Measurements from ENCODE around the gene PCYT2. TPM values are rescaled to one million over a fixed set of nuclear protein-coding genes. Genes with fewer than 3 reads are reported as not detected.
"Not testable (repeated sequence)": the region's sequence is repeated elsewhere in the genome, so short reads cannot be mapped to it uniquely, and the experiment has no call there.

PCYT2 gene
- polyA plus RNA-seq, 3 donors from 2014 or later: 44.7 to 59.6 (median 49.5) TPM

GRCh38 chr17:81927152-81927652, 16.0 kb upstream of the PCYT2 start:
- peak overlapping the region in 4 of 5 donors; percentile 65 to 73 (median 70) for H3K4me3 Mint-ChIP-seq
- no peaks in the 10 kb centered on the region for H3K36me3 Mint-ChIP-seq
- H3K9me3 Mint-ChIP-seq: no peaks in the 10 kb centered on the region
- peaks cover 3 to 12% (median 6%) of the 10 kb centered on the region in 3 donors for H3K27me3 Mint-ChIP-seq (ENCODE audit: low read depth in 3 of 3)
- DNase-seq: peak in 2 of 3 donors; percentile 10 to 26
- H3K4me1 Mint-ChIP-seq: peaks cover 7 to 12% of the 10 kb centered on the region in 2 donors
- H3K27ac Mint-ChIP-seq: no peak overlapping the region

GRCh38 chr17:81926451-81927151, 15.4 kb upstream of the PCYT2 start:
- peak overlapping the region; percentile 64 to 81 (median 69) for H3K4me3 Mint-ChIP-seq
- H3K27me3 Mint-ChIP-seq (ENCODE audit: low read depth in 3 of 3): peaks cover 3 to 14% (median 6%) of the 10 kb centered on the region in 3 donors
- H3K27ac Mint-ChIP-seq: peak overlapping the region in 4 of 6 donors; percentile 40 to 60 (median 52)
- H3K4me1 Mint-ChIP-seq: peaks cover 7 to 12% of the 10 kb centered on the region in 2 donors
- H3K9me3 Mint-ChIP-seq: no peaks in the 10 kb centered on the region
- DNase-seq: peak in 1 of 3 donors; percentile 9
- H3K36me3 Mint-ChIP-seq: no peaks in the 10 kb centered on the region

- no peak for DNase-seq
- Mint-ChIP-seq H3K4me1 (peaks cover 7 to 12% of the 10 kb centered on the region in 2 donors), H3K27ac (peak overlapping the region in 4 of 6 donors; percentile 26 to 60 (median 52)), H3K36me3 (no peaks in the 10 kb centered on the region), H3K9me3 (no peaks in the 10 kb centered on the region), H3K27me3 (ENCODE audit: low read depth in 3 of 3) (peaks cover 3 to 14% (median 6%) of the 10 kb centered on the region in 3 donors), H3K4me3 (peak overlapping the region; percentile 64 to 81 (median 69))
Measured at GRCh38 chr17:81925860-81926450, 14.8 kb upstream of the PCYT2 start.

DNA sequence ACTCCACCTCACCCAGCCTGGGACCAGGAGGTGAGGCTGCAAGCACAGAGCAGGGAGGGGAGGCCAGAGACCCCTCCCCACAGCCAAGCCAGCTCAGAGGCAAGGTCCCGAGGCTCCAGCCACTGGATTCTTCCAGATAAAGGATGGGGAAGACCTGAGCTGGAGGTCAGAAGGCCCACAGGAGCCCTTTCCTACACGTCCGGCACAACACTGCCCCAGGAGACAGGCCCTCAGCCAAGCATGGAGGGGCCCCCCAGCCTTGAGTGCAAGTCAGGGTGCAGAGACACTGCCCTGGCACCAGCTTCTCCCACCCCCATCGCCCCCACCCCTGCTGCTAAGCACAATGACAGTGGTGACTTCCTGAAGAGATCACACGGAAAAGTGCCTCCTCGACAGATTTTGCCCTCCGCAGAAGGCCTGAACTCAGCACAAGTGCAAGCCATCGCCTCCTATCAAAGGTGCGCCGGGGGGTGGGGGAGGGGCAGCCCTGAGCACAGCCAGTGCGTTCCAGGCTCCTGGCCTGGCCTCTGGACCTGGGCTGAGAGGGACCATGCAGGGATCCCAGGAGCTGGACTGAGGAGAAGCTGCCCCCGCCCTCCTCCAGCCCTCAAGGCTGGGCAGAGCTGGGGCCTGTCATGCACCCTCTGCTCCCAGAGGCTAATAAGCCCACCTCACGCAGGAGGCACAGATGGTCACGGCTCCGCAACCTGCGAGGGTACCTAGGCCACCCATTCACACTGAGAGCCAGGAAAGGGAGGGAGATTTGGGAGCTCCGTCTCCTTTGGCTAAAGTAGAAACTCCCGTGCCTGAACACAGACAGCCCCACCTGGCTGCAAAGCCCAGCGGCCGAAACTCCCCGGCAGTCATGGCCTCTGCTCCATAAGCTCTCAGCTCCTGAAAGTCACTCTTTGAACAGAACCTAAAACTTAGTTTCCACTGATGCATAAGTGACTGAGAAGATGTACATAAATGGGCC, 13.6 kb upstream of the PCYT2 start:
- Mint-ChIP-seq H3K27ac (no peak overlapping the region), H3K9me3 (no peaks in the 10 kb centered on the region), H3K4me1 (peaks cover 7 to 12% of the 10 kb centered on the region in 2 donors), H3K4me3 (peak overlapping the region in 4 of 5 donors; percentile 9 to 81 (median 42)), H3K36me3 (no peaks in the 10 kb centered on the region), H3K27me3 (ENCODE audit: low read depth in 3 of 3) (peaks cover 2 to 14% (median 3%) of the 10 kb centered on the region in 3 donors)
- no peak for DNase-seq

DNA sequence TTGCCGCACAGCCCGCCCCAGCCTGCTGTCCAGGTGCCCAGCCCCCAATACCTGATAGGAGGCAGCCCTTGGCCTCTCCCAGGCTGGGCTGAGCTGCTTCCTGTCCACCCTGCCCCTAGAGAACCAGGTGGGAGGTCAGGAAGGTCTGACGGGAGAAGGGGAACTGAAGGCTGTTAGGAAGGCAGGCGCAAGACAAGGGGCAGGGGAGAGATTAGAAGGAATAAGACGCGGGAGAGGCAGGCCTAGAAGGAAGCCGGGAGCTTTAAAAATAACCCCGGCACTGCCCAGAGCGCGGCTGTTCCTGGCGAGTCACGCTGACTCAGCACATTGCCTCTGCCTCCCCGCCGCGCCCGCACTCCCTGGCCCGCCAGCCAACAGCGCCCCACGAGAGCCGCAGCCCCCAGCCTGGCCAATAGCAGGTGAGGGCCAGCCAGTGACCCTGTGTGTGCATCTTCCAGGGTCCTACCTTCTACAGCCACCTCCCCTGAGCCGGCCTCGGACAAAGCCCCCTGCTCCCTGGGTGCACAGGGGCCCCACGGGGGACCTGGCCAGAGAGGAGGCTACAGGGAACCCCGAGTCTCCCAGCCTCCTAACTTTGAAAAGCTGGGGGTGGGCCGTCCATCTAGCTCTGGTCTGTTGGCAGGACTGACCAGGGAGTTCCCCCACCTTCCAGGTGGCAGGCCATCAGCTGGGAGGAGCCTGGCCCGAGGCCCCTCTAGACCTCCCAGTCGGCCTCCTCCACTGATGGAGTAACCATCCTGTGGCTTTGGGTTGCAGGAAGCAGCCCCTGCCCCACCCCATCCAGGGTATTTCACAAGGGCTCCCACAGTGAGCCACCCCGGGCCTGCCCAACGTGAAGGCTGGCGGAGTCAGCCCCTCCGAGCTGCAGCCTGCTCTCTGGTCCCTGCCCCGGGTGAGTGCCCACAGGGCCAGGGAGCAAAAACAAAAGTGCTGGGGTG, 12.4 kb upstream of the PCYT2 start:
- Mint-ChIP-seq H3K9me3 (no peaks in the 10 kb centered on the region), H3K4me3 (no peak overlapping the region), H3K27ac (no peak overlapping the region), H3K36me3 (no peaks in the 10 kb centered on the region), H3K4me1 (peaks cover 7 to 16% of the 10 kb centered on the region in 2 donors), H3K27me3 (ENCODE audit: low read depth in 3 of 3) (peaks cover 2 to 14% (median 6%) of the 10 kb centered on the region in 3 donors)
- no peak for DNase-seq

DNA sequence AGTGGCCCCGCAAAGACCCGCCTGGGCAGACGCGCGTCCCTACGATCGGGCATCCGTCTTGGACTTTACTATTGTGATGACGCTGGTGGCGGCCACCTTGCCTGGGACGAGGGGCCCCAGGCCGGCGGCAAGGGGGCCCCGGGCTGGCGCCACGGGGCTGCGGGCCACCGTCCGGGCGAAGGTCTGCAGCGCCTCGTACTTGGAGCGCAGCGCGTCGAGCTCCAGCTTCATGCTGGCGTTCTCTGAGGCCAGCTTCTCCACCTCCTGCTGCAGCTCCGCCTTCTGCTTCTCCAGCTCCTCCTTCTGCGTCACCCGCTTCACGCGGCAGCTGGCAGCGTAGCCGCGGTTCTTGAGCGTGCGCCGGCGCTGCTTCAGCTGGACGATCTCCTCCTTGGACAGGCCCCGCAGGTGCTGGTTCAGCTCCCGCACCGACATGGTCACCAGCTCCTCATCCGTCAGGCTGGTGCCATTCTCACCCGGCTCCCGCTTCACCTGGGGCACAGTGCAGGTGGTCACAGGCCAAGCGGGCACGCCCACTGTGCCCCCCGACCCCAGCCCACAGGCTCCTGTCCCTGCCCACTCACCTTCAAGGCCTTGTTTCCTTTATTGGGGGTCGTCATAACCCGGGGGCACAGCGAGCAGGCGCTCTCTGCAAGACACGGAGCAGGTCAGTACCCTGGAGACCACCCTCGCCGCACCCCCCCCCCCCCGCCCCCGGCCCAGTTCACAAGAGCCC, 11.5 kb upstream of the PCYT2 start:
- H3K36me3 Mint-ChIP-seq: no peaks in the 10 kb centered on the region
- no peak overlapping the region for H3K4me3 Mint-ChIP-seq
- peaks cover 5 to 16% (median 6%) of the 10 kb centered on the region in 3 donors for H3K27me3 Mint-ChIP-seq (ENCODE audit: low read depth in 3 of 3)
- no peaks in the 10 kb centered on the region for H3K9me3 Mint-ChIP-seq
- DNase-seq: no peak
- no peak overlapping the region for H3K27ac Mint-ChIP-seq
- peaks cover 13 to 21% of the 10 kb centered on the region in 2 donors for H3K4me1 Mint-ChIP-seq

DNA sequence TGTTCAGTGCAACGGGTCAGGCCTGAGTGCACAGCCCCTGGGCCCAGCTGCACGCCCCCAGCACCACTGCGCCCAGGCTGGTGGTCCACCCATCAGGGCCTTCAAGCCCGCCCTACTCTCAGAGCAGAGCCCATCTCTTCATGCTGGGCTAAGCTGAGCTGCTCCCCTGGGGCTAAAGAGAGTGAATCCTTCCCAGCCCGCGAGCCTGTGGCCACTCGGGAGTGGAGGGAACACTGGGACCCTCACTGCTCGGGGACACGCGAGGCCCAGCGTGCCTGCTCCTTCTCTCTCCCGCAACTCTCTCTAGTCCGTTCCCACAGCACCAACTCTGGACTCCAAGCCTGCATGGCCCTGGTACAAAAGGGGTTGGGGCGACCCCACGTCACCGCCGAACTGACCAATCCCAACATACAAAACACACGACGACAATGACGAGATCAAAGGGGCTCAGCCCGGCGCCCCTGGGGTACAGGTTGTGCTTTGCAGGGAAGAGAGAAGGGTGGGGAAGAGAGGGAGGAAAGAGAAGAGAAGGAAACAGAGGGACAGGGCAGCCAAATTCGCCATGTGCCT, 10.9 kb upstream of the PCYT2 start:
- no peak overlapping the region for H3K27ac Mint-ChIP-seq
- DNase-seq: no peak
- peaks cover 17 to 24% of the 10 kb centered on the region in 2 donors for H3K4me1 Mint-ChIP-seq
- peaks cover 3 to 16% (median 6%) of the 10 kb centered on the region in 3 donors for H3K27me3 Mint-ChIP-seq (ENCODE audit: low read depth in 3 of 3)
- no peaks in the 10 kb centered on the region for H3K9me3 Mint-ChIP-seq
- no peaks in the 10 kb centered on the region for H3K36me3 Mint-ChIP-seq
- H3K4me3 Mint-ChIP-seq: no peak overlapping the region

- H3K27me3 Mint-ChIP-seq (ENCODE audit: low read depth in 3 of 3): peaks cover 3 to 12% (median 6%) of the 10 kb centered on the region in 3 donors
- no peak overlapping the region for H3K4me3 Mint-ChIP-seq
- peaks cover 22 to 29% of the 10 kb centered on the region in 2 donors for H3K4me1 Mint-ChIP-seq
- H3K9me3 Mint-ChIP-seq: no peaks in the 10 kb centered on the region
- no peaks in the 10 kb centered on the region for H3K36me3 Mint-ChIP-seq
- no peak for DNase-seq
- no peak overlapping the region for H3K27ac Mint-ChIP-seq
Measured at GRCh38 chr17:81921537-81921862, 10.3 kb upstream of the PCYT2 start.

DNA sequence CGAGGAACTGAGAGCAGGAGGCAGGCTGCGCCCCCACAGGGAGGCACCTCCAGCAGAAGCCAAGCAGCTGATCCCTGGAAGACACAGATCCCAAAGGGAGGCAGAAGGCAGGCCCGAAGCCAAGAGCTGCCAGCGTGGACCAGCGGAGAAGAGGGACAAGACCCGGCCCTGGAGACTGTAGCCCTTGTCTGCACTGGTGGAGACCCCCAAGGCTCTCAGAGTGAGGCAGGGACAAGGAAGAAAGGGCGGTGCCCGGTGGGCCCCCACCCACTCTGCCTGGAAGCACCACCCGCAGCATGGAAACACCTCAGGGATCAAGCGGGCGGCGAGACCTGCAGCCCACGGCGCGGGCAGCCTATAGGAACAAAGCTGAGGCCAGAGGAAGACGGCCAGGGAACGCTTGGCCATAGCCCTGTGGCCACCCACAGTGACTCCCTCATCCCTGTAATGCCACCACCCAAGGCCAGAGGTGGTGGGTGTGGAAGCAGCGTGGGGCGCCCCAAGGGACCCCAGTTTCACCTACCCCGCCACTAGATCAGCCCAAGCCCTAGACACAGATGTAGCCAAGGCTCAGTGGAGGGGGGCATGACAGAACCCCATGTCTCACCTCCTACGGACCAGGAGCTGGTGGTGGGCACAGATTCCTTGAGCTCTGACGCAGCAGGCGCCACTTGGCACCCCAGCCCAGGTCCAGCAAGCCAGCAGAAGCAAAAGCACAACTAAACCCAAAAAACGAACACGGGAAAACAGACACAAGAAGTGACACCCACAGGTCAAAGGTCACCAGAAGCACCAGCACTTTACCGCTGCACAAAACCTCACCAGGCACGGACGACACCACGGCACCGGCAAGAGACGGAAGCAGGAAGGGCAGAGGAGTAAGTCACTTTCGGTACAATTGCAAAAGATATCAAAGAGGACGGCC, 9.7 kb upstream of the PCYT2 start:
- H3K27ac Mint-ChIP-seq: peak overlapping the region in 3 of 6 donors; percentile 43 to 74 (median 73)
- H3K4me1 Mint-ChIP-seq: peaks cover 22 to 28% of the 10 kb centered on the region in 2 donors
- H3K4me3 Mint-ChIP-seq: no peak overlapping the region
- H3K36me3 Mint-ChIP-seq: peaks cover 0 to under 1% (median 0%) of the 10 kb centered on the region in 3 donors
- H3K27me3 Mint-ChIP-seq (ENCODE audit: low read depth in 3 of 3): peaks cover 3 to 7% (median 6%) of the 10 kb centered on the region in 3 donors
- H3K9me3 Mint-ChIP-seq: no peaks in the 10 kb centered on the region
- DNase-seq: no peak

- DNase-seq: no peak
- H3K36me3 Mint-ChIP-seq: peaks cover 0 to 3% (median 0%) of the 10 kb centered on the region in 3 donors
- peak overlapping the region in 4 of 5 donors; percentile 10 to 91 (median 89) for H3K4me3 Mint-ChIP-seq
- H3K27me3 Mint-ChIP-seq (ENCODE audit: low read depth in 3 of 3): peaks cover 3 to 7% (median 4%) of the 10 kb centered on the region in 3 donors
- H3K9me3 Mint-ChIP-seq: no peaks in the 10 kb centered on the region
- H3K27ac Mint-ChIP-seq: peak overlapping the region in 4 of 6 donors; percentile 20 to 84 (median 54)
- peaks cover 27 to 31% of the 10 kb centered on the region in 2 donors for H3K4me1 Mint-ChIP-seq
Measured at GRCh38 chr17:81918832-81919545, 7.8 kb upstream of the PCYT2 start.

DNA sequence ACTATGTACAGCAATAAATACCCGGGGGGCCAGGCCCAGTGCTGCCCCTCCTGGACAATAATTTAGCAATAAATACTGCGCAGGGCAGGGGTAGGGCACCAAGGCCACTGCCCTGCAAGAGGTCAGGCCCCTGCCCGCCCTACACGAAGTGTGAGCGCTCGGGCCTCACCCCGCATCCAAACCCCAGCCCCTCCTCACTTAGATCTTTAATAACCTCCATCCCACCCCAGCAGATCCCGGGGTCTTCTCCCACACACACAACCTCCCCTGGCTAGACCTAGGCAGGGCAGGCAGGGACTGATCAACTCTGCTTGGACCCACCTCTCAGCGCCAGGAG, 7.1 kb upstream of the PCYT2 start:
- H3K27me3 Mint-ChIP-seq (ENCODE audit: low read depth in 3 of 3); H3K36me3 Mint-ChIP-seq; H3K9me3 Mint-ChIP-seq; DNase-seq: not testable (repeated sequence)
- Mint-ChIP-seq H3K4me1 (peaks cover 27 to 30% of the 10 kb centered on the region in 2 donors), H3K4me3 (peak overlapping the region; percentile 88 to 91 (median 90)), H3K27ac (peak overlapping the region; percentile 34 to 89 (median 81))
